K562 (cell line): ENCODE measurements around the gene CFAP141. TPM values are rescaled to one million over a fixed set of nuclear protein-coding genes. Genes with fewer than 3 reads are reported as not detected.

Experiments
- CC2D1A ChIP-seq: fragments of 450-650 bp; IDR thresholded peaks from 2 replicates; pipeline ENCODE4 v1.6.1; 2017; ENCODE audit warnings: mild to moderate bottlenecking
- ELF1 ChIP-seq: fragments of 200-800 bp; sonication (Bioruptor generic); IDR thresholded peaks from 2 replicates; pipeline ENCODE4 v1.6.1; 2016; ENCODE audit warnings: missing genetic modification characterization, missing compliant biosample characterization
- GATA2 ChIP-seq: sonication (generic); formaldehyde crosslinking; IDR thresholded peaks from 2 replicates; pipeline ENCODE4 v1.4.0; 2020; ENCODE audit warnings: mild to moderate bottlenecking, missing genetic modification reagents
- HDGF ChIP-seq: fragments of 450-650 bp; IDR thresholded peaks from 2 replicates; pipeline ENCODE4 v1.6.1; 2016
- L3MBTL2 ChIP-seq: fragments of 450-650 bp; IDR thresholded peaks from 2 replicates; pipeline ENCODE4 v1.6.1; 2016; ENCODE audit warnings: mild to moderate bottlenecking, moderate library complexity
- MAZ ChIP-seq, 2 experiments: fragments of 450-650 bp in 1 of 2; sonication (generic) in 1 of 2; formaldehyde crosslinking; IDR thresholded peaks in 1 of 2; conservative IDR thresholded peaks in 1 of 2; 2 replicates each; pipeline versions ENCODE4 v1.4.0 to v1.5.0; 2020; ENCODE audit warnings: mild to moderate bottlenecking in 1 of 2, missing genetic modification reagents in 1 of 2
- PHF20 ChIP-seq: fragments of 450-650 bp; IDR thresholded peaks from 2 replicates; pipeline ENCODE4 v1.6.1; 2018; ENCODE audit not compliant: partially characterized antibody
- POLR2H ChIP-seq: IDR thresholded peaks from 2 replicates; pipeline ENCODE4 v1.6.1; 2016; ENCODE audit warnings: missing genetic modification characterization, low read depth, mild to moderate bottlenecking, control low read depth, missing compliant biosample characterization, moderate library complexity
- SPI1 ChIP-seq: IDR thresholded peaks from 2 replicates; pipeline ENCODE4 v1.6.1; 2011; ENCODE audit warnings: low read depth, low read length, control low read depth, borderline replicate concordance
- SRF ChIP-seq, 2 experiments: fragments of 250-450, 450-650 bp in 1 of 2; sonication (Bioruptor Pico) in 1 of 2; sonication (generic) in 1 of 2; formaldehyde crosslinking; IDR thresholded peaks; 2 replicates each; pipeline versions ENCODE4 v1.5.0 to v1.5.1; 2020 to 2022; ENCODE audit warnings: mild to moderate bottlenecking in 1 of 2, missing genetic modification reagents in 1 of 2
- TCF7L2 ChIP-seq: fragments of 150-350 bp; IDR thresholded peaks from 2 replicates; pipeline ENCODE4 v1.6.1; 2016; ENCODE audit warnings: low read depth, mild to moderate bottlenecking, low read length, moderate library complexity
- ZBTB7A ChIP-seq: IDR thresholded peaks from 2 replicates; pipeline ENCODE4 v1.6.1; 2011; ENCODE audit warnings: low read depth, mild to moderate bottlenecking, low read length, moderate library complexity, borderline replicate concordance; ENCODE audit not compliant: control insufficient read depth
- ZNF274 ChIP-seq: IDR thresholded peaks from 2 replicates; pipeline ENCODE4 v1.6.1; 2011; ENCODE audit warnings: low read depth, mild to moderate bottlenecking, low read length, moderate library complexity, borderline replicate concordance
- ZNF592 ChIP-seq: fragments of 450-650 bp; IDR thresholded peaks from 2 replicates; pipeline ENCODE4 v1.6.1; 2017; ENCODE audit warnings: antibody characterized with exemption, mild to moderate bottlenecking
- ZNF76 ChIP-seq: fragments of 250-450 bp; sonication (Bioruptor Pico); IDR thresholded peaks from 2 replicates; pipeline ENCODE4 v1.4.0; 2020; ENCODE audit warnings: mild to moderate bottlenecking, moderate library complexity, borderline replicate concordance
- polyA plus RNA-seq, 8 experiments: library from polyadenylated mRNA; depleted of rRNA in 4 of 8; stranded (reverse) in 5 of 8; unstranded in 3 of 8; fragments of >200 nt; fragmentation: Nextera tagmentation in 2 of 8; fragmentation: Illumina TruSeq in 1 of 8; extraction: Ambion mirVana in 2 of 8; extraction: Trizol in 1 of 8; gene quantifications; 2 replicates each; pipeline versions ENCODE4 v1.2.1 to v1.2.3, GENCODE V29; 2011 to 2014; ENCODE audit warnings: inconsistent platforms in 1 of 8, missing spikeins in 1 of 8
- total RNA-seq, 7 experiments: library from RNA; depleted of rRNA in 6 of 7; stranded (reverse); fragments of >200 nt in 6 of 7; fragmentation: Illumina TruSeq in 2 of 7; extraction: Trizol in 2 of 7; gene quantifications; 2 replicates each; pipeline versions ENCODE4 v1.2.1 to v1.2.3, GENCODE V29; 2011 to 2021; ENCODE audit warnings: low replicate concordance in 1 of 7
- TF ChIP-seq, protein P1 (sequence below), 2 experiments: IDR thresholded peaks; 2 replicates each; pipeline ENCODE4 v1.6.1; 2011; ENCODE audit warnings: borderline replicate concordance in 1 of 2, control low read depth in 1 of 2, low read depth in 1 of 2, low read length in 1 of 2, mild to moderate bottlenecking in 1 of 2, mixed read lengths in 1 of 2, moderate library complexity in 1 of 2; ENCODE audit not compliant: insufficient read depth in 1 of 2, insufficient read length in 1 of 2, poor library complexity in 1 of 2, severe bottlenecking in 1 of 2; ENCODE audit errors: extremely low read depth in 1 of 2
- TF ChIP-seq, protein P2 (sequence below): fragments of 450-650 bp; formaldehyde crosslinking; IDR thresholded peaks from 2 replicates; pipeline ENCODE4 v1.4.0; 2022; ENCODE audit warnings: mild to moderate bottlenecking, moderate library complexity
- TF ChIP-seq, protein P3 (sequence below): fragments of 250-450 bp; sonication (Bioruptor Pico); IDR thresholded peaks from 2 replicates; pipeline ENCODE4 v1.9.0; 2021; ENCODE audit warnings: mild to moderate bottlenecking, inconsistent platforms

CFAP141 gene
- total and polyA plus RNA-seq, 9 of the 15 experiments (the other 6 are each of a cell fraction or from before 2014, with no cell fraction given): not detected

DNA sequence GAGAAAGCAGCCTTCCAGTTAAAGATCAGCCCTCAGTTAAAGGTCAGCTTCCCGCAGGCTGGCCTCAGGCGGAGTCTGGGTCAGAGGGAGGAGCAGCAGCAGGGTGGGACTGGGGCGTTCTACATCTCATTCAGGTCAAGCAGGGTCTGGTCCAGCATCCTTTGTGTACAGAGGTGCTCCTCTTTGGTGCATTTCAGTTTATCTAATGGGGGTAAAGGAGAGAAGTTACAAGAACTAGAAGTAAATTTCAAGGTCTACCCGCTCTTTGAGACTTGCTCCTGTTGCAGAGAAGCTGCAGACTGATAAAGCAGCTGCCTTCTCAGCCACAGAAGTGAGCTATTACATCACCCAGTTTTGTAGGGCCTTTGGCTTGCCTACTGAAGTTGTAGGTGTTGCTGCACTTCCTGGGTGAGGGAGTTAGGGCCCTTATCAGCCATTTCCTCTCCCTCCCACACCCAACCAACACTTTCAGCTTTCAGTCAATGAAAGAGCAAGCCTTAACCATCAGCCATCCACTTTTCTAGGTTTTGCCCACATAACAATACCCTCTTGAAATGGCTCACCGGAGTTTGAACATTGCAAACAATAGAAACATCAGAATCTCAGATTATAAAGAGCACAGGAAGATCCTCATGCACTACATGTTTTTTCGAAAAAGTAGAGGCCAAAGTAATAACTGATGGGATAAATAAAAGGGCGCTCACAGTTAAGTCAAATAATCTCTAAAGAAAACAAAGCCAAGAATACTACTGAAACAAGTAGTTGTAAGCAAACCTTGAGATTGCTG lies 48.4 kb downstream of the CFAP141 start (continued):
- peak; percentile 83 for TF ChIP-seq ZNF592
- TF ChIP-seq ZNF76 (CRISPR knock-in tag): no peak
- TF ChIP-seq TCF7L2: 0 out of 2 replicates have a peak, but pooled peaks have one; percentile 15
- TF ChIP-seq SPI1: peak; percentile 77; the same call in 1 of the 2 replicates
- TF ChIP-seq, protein P1, sequence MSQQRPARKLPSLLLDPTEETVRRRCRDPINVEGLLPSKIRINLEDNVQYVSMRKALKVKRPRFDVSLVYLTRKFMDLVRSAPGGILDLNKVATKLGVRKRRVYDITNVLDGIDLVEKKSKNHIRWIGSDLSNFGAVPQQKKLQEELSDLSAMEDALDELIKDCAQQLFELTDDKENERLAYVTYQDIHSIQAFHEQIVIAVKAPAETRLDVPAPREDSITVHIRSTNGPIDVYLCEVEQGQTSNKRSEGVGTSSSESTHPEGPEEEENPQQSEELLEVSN (IDR thresholded peaks at IDR 0.05; ENCODE audit: borderline replicate concordance in 1 of 2, extremely low read depth in 1 of 2, insufficient read depth in 1 of 2, insufficient read length in 1 of 2, low read depth in 1 of 2, low read length in 1 of 2, poor library complexity in 1 of 2, severe bottlenecking in 1 of 2): no peak
- peak; percentile 77 for TF ChIP-seq POLR2H (tag)
- TF ChIP-seq GATA2 (CRISPR knock-in tag): peak; percentile 64
- TF ChIP-seq, protein P2, sequence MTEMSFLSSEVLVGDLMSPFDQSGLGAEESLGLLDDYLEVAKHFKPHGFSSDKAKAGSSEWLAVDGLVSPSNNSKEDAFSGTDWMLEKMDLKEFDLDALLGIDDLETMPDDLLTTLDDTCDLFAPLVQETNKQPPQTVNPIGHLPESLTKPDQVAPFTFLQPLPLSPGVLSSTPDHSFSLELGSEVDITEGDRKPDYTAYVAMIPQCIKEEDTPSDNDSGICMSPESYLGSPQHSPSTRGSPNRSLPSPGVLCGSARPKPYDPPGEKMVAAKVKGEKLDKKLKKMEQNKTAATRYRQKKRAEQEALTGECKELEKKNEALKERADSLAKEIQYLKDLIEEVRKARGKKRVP: peak; percentile 95
- TF ChIP-seq, protein P3, sequence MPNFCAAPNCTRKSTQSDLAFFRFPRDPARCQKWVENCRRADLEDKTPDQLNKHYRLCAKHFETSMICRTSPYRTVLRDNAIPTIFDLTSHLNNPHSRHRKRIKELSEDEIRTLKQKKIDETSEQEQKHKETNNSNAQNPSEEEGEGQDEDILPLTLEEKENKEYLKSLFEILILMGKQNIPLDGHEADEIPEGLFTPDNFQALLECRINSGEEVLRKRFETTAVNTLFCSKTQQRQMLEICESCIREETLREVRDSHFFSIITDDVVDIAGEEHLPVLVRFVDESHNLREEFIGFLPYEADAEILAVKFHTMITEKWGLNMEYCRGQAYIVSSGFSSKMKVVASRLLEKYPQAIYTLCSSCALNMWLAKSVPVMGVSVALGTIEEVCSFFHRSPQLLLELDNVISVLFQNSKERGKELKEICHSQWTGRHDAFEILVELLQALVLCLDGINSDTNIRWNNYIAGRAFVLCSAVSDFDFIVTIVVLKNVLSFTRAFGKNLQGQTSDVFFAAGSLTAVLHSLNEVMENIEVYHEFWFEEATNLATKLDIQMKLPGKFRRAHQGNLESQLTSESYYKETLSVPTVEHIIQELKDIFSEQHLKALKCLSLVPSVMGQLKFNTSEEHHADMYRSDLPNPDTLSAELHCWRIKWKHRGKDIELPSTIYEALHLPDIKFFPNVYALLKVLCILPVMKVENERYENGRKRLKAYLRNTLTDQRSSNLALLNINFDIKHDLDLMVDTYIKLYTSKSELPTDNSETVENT (CRISPR knock-in tag): no peak
- TF ChIP-seq ELF1 (tag): peak; percentile 90
- TF ChIP-seq ZBTB7A: no peak; the same call in 1 of the 2 replicates
- TF ChIP-seq MAZ (CRISPR knock-in tag; conservative IDR thresholded peaks at IDR 0.05 in 1 of 2, IDR thresholded peaks at IDR 0.05 in 1 of 2): peak in 1 of 2 experiments; percentile 71; a peak in 2 of 4 replicates
- peak; percentile 28; the same call in 1 of the 2 replicates for TF ChIP-seq L3MBTL2
- peak; percentile 22; the same call in 1 of the 2 replicates for TF ChIP-seq HDGF
- no peak for TF ChIP-seq ZNF274
- 0 out of 4 replicates have a peak, but pooled peaks of 1 of the 2 experiments have one; percentile 2 for TF ChIP-seq SRF (CRISPR knock-in tag; IDR thresholded peaks at IDR 0.05)
- TF ChIP-seq PHF20: no peak
- TF ChIP-seq CC2D1A: no peak; the same call in 1 of the 2 replicates
